Thyroid gland (tissue), 4 donors: ENCODE measurements around the gene ZBP1.

Experiments used
- POLR2A ChIP-seq, 2 donors: fragments of 450-650 bp; IDR thresholded peaks; one replicate each; pipeline ENCODE4 v1.6.1; 2017; ENCODE audit warnings: antibody characterized with exemption in 2 of 2, mild to moderate bottlenecking in 2 of 2, moderate library complexity in 1 of 2
- TF ChIP-seq, protein P1 (sequence below), 6 experiments: fragments of 200-600 bp in 3 of 6; fragments of 450-650 bp in 3 of 6; sonication (generic) in 3 of 6; IDR thresholded peaks; one replicate each; pipeline ENCODE4 v1.5.1; 2016 to 2019; ENCODE audit warnings: antibody characterized with exemption in 6 of 6, mild to moderate bottlenecking in 2 of 6, inconsistent platforms in 1 of 6, moderate library complexity in 1 of 6

DNA sequence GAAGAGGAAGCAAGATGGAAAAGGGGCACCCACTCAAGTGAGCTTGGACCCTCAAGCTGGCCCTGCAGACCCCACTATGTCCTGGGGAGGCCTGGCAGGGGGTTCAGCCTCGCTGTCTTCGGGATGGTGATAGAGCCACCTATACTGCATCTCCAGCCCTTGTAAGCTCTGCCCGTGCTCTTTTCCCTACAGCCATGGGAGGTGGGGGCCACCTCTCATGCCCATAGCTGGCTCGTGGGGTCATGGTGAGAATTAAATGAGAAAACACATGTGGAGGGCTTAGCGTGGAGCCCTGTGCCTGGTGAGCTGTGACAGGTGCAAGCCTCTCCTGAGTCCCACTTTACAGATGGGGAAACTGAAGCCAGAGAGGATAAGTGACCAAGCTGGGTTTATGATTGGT, 31.6 kb downstream of the ZBP1 start:
- TF ChIP-seq, protein P1, sequence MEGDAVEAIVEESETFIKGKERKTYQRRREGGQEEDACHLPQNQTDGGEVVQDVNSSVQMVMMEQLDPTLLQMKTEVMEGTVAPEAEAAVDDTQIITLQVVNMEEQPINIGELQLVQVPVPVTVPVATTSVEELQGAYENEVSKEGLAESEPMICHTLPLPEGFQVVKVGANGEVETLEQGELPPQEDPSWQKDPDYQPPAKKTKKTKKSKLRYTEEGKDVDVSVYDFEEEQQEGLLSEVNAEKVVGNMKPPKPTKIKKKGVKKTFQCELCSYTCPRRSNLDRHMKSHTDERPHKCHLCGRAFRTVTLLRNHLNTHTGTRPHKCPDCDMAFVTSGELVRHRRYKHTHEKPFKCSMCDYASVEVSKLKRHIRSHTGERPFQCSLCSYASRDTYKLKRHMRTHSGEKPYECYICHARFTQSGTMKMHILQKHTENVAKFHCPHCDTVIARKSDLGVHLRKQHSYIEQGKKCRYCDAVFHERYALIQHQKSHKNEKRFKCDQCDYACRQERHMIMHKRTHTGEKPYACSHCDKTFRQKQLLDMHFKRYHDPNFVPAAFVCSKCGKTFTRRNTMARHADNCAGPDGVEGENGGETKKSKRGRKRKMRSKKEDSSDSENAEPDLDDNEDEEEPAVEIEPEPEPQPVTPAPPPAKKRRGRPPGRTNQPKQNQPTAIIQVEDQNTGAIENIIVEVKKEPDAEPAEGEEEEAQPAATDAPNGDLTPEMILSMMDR (IDR thresholded peaks at IDR 0.05): no peak
- no peak for TF ChIP-seq POLR2A (IDR thresholded peaks at IDR 0.05)
